GM12878 (cell line): Measurements from ENCODE around the gene ARMC6. TPM values are rescaled to one million over a fixed set of nuclear protein-coding genes. Genes with fewer than 3 reads are reported as not detected.

Experiments used
- ATAC-seq: fragments of 200-7000 bp; cut with Tn5 transposase; 3 replicates; pipeline ENCODE4 v1.9.1; 2020; ENCODE audit warnings: mild to moderate bottlenecking, moderate library complexity
- BruUV-seq: library from RNA; stranded (reverse); fragments of 400-500 nt; replicated peaks from 2 replicates; lab custom pipeline; 2021; lab: Mats Ljungman, UMichigan
- CTCF ChIA-PET: fragments of 300-600 bp; sonication (Branson Sonifier 250); formaldehyde crosslinking; extraction: SDS; loops from one replicate; lab custom pipeline; 2021; ENCODE audit warnings: inconsistent platforms; lab: Yijun Ruan, JAX
- POLR2A ChIA-PET: fragments of 350-600 bp; formaldehyde crosslinking; extraction: SDS; loops from one replicate; lab custom pipeline; 2021; ENCODE audit warnings: inconsistent platforms; lab: Charles Lee
- RAD21 ChIA-PET: fragments of 300-600 bp; sonication (Branson Sonifier 250); formaldehyde crosslinking; loops from one replicate; lab custom pipeline; 2023; ENCODE audit warnings: antibody characterized with exemption; ENCODE audit not compliant: unreplicated experiment; lab: Charles Lee
- SMC1A ChIA-PET: fragments of 300-600 bp; sonication (Branson Sonifier 250); formaldehyde crosslinking; loops from one replicate; lab custom pipeline; 2023; ENCODE audit not compliant: unreplicated experiment, uncharacterized antibody; lab: Charles Lee
- DNase-seq: peaks from one replicate; pipeline ENCODE4 v3.0.0-alpha.2; 2011; ENCODE audit warnings: low read depth, low spot score
- FAIRE-seq: peaks from 3 replicates; lab custom pipeline; 2011; peaks lifted over from hg19 to GRCh38; lab: Jason Lieb, UNC
- H2AFZ ChIP-seq: 2 replicates; pipeline ENCODE4 v1.6.0; 2011; ENCODE audit warnings: low read depth, low read length, control low read depth; ENCODE audit not compliant: control insufficient read depth
- H3K27ac ChIP-seq: 2 replicates; pipeline ENCODE4 v1.5.1; 2011; ENCODE audit warnings: control low read depth; ENCODE audit not compliant: control insufficient read depth, insufficient read depth
- H3K27me3 ChIP-seq, 2 experiments: replicated peaks in 1 of 2; 2 replicates each; pipeline versions ENCODE4 v1.6.0 to v1.6.1; 2011; ENCODE audit warnings: low read length in 1 of 2; ENCODE audit not compliant: control insufficient read depth in 2 of 2, insufficient read depth in 2 of 2
- H3K36me3 ChIP-seq, 2 experiments: 2 replicates each; pipeline ENCODE4 v1.5.1; 2011; ENCODE audit warnings: low read length in 1 of 2; ENCODE audit not compliant: control insufficient read depth in 2 of 2, insufficient read depth in 2 of 2
- H3K4me1 ChIP-seq: 2 replicates; pipeline ENCODE4 v1.6.1; 2011; ENCODE audit warnings: mild to moderate bottlenecking, low read length, moderate library complexity, mixed read lengths; ENCODE audit not compliant: control insufficient read depth, insufficient read depth
- H3K4me2 ChIP-seq: 2 replicates; pipeline ENCODE4 v1.6.0; 2011; ENCODE audit warnings: control low read depth; ENCODE audit not compliant: control insufficient read depth, insufficient read depth
- H3K4me3 ChIP-seq: fragments of 200-600 bp; sonication (generic); 2 replicates; pipeline ENCODE4 v1.5.1; 2016
- H3K79me2 ChIP-seq: 2 replicates; pipeline ENCODE4 v1.6.0; 2011; ENCODE audit warnings: low read length; ENCODE audit not compliant: control insufficient read depth, insufficient read depth
- H3K9ac ChIP-seq: 2 replicates; pipeline ENCODE4 v1.8.0; 2011; ENCODE audit warnings: low read length, control low read depth, mixed read lengths; ENCODE audit not compliant: control insufficient read depth, insufficient read depth
- H3K9me3 ChIP-seq: replicated peaks from 3 replicates; pipeline ENCODE4 v1.5.1; 2011; ENCODE audit warnings: mild to moderate bottlenecking, low read length; ENCODE audit not compliant: control insufficient read depth, insufficient read depth
- H4K20me1 ChIP-seq: 2 replicates; pipeline ENCODE4 v1.6.0; 2011; ENCODE audit not compliant: control insufficient read depth, insufficient read depth
- CEBPZ ChIP-seq: fragments of 150-350 bp; IDR thresholded peaks from 2 replicates; pipeline ENCODE4 v1.6.1; 2016; ENCODE audit warnings: low read depth, low read length
- CTCF ChIP-seq, 3 experiments: IDR thresholded peaks in 2 of 3; conservative IDR thresholded peaks in 1 of 3; 2 replicates each; pipeline ENCODE4 v1.5.1; 2011; ENCODE audit warnings: low read depth in 3 of 3, low read length in 3 of 3, mild to moderate bottlenecking in 3 of 3, control low read depth in 2 of 3, moderate library complexity in 2 of 3, inconsistent platforms in 1 of 3, mixed read lengths in 1 of 3; ENCODE audit not compliant: control insufficient read depth in 2 of 3, insufficient read depth in 1 of 3; ENCODE audit errors: extremely low read depth in 1 of 3
- NFYB ChIP-seq: IDR thresholded peaks from 2 replicates; pipeline ENCODE4 v1.6.1; 2011; ENCODE audit warnings: low read depth, mild to moderate bottlenecking, low read length, improper control_type of control experiment, moderate library complexity; ENCODE audit not compliant: insufficient read depth
- NKRF ChIP-seq: fragments of 450-650 bp; conservative IDR thresholded peaks from 2 replicates; pipeline ENCODE4 v1.6.1; 2017; ENCODE audit warnings: mild to moderate bottlenecking, moderate library complexity
- WGBS: methylation state at CpG from one replicate; pipeline ENCODE4 v1.1.6; 2016; ENCODE audit warnings: low lambda C conversion rate; ENCODE audit not compliant: insufficient replicate concordance, insufficient coverage; ENCODE audit errors: missing lambda C conversion rate; 5-methylcytosine and 5-hydroxymethylcytosine counted together
- in situ Hi-C: fragments of 300-500 bp; cut with MboI; formaldehyde crosslinking; loops from 9 replicates; pipeline ENCODE4 v1.14.3; 2018; ENCODE audit warnings: mixed read lengths
- intact Hi-C: fragments of 100-400 bp; cut with micrococcal nuclease; formaldehyde crosslinking; loops from one replicate; pipeline ENCODE4 v1.14.2; 2022; ENCODE audit not compliant: unreplicated experiment
- polyA plus RNA-seq, 11 experiments: library from polyadenylated mRNA; depleted of rRNA in 4 of 11; unstranded in 6 of 11; stranded (reverse) in 5 of 11; fragments of >200 nt; fragmentation: Nextera tagmentation in 4 of 11; fragmentation: Illumina TruSeq in 1 of 11; extraction: Ambion mirVana in 4 of 11; extraction: Trizol in 1 of 11; gene quantifications; 1 replicate in 1 of 11; 2 replicates in 10 of 11; pipeline versions ENCODE4 v1.2.1 to v1.2.3, GENCODE V29; 2011 to 2016; ENCODE audit warnings: inconsistent platforms in 2 of 11, missing spikeins in 2 of 11, low read depth in 1 of 11
- total RNA-seq, 4 experiments: library from RNA; depleted of rRNA in 3 of 4; stranded (reverse); fragments of >200 nt in 3 of 4; fragmentation: Illumina TruSeq in 1 of 4; extraction: Trizol in 1 of 4; gene quantifications; 2 replicates each; pipeline versions ENCODE4 v1.2.1 to v1.2.3, GENCODE V29; 2013 to 2021

The ARMC6 gene
- total and polyA plus RNA-seq, 10 of the 15 experiments (the other 5 are each of a cell fraction or from before 2014, with no cell fraction given) = 1.1 to 64.4 (median 41.6) TPM

GRCh38 chr19:19026299-19026971 is 7.0 kb upstream of the ARMC6 start:
- Histone ChIP-seq H3K9ac (no peak overlapping the region), H3K27ac (no peak overlapping the region), H2AFZ (no peak overlapping the region), H4K20me1 (no peaks in the 10 kb centered on the region), H3K79me2 (peaks cover 24% of the 10 kb centered on the region), H3K4me3 (no peak overlapping the region), H3K9me3 (no peaks in the 10 kb centered on the region), H3K36me3 (peaks cover 14 to 44% of the 10 kb centered on the region in 2 experiments), H3K4me2 (no peak overlapping the region), H3K4me1 (no peaks in the 10 kb centered on the region), H3K27me3 (no peaks in the 10 kb centered on the region)
- FAIRE-seq = no peak
- in situ Hi-C loops (no loop called here), intact Hi-C loops (no loop called here)
- 63% methylated on average over 10 of the region's 10 CpGs for WGBS
- peak; percentile 77 for ATAC-seq
- BruUV-seq = no TSS peak
- POLR2A ChIA-PET = no interaction called here
- CTCF ChIA-PET = interaction anchor here (0.8 to 1.3 kb wide), 3 partner anchors 10 to 107 kb away, joined by 3 read pairs; partner anchors contain the start of genes COPE and DDX49
- SMC1A ChIA-PET = no interaction called here
- no peak for DNase-seq
- TF ChIP-seq CTCF (IDR thresholded peaks at IDR 0.05 in 2 of 3, conservative IDR thresholded peaks at IDR 0.05 in 1 of 3; ENCODE audit: control insufficient read depth in 2 of 3, extremely low read depth in 1 of 3, insufficient read depth in 1 of 3, low read depth in 3 of 3, low read length in 3 of 3) = peak; percentile 24 to 51 (median 33); a peak in 2 of 6 replicates
- TF ChIP-seq CEBPZ = no peak
- TF ChIP-seq NFYB = no peak
- no peak for TF ChIP-seq NKRF
- RAD21 ChIA-PET = no interaction called here
